Measurements from ENCODE around the gene C1QTNF8.

DNA sequence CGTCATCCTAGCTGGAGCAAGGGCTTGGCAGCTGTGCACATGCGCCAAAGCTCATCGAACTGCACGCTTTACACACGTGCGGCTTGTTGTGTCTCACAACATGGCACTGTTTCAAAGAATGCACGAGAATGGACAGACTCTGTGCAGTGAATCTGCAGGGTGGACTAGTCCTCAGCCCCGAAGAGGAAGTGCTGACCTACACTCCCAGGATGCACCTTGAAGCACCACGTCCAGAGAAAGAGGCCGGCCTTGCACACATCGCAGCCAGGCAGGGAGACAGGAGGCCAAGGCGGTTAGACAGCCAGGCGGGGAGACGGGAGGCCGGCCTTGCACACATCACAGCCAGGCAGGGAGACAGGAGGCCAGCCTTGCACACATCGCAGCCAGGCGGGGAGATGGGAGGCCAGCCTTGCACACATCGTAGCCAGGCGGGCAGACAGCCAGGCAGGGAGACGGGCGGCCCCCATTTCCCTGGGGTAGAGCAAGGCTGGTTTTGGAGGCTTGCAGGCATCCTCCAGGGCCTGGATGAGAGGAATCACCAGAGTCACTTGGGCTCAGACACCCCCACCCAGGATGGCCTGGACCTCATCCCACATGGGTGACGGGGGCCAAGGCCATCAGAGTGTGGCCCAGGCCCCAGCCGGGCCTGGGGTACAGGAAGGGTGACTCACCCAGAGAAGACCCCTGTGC, 47.9 kb upstream of the C1QTNF8 start:
- TF ChIP-seq, protein P1, sequence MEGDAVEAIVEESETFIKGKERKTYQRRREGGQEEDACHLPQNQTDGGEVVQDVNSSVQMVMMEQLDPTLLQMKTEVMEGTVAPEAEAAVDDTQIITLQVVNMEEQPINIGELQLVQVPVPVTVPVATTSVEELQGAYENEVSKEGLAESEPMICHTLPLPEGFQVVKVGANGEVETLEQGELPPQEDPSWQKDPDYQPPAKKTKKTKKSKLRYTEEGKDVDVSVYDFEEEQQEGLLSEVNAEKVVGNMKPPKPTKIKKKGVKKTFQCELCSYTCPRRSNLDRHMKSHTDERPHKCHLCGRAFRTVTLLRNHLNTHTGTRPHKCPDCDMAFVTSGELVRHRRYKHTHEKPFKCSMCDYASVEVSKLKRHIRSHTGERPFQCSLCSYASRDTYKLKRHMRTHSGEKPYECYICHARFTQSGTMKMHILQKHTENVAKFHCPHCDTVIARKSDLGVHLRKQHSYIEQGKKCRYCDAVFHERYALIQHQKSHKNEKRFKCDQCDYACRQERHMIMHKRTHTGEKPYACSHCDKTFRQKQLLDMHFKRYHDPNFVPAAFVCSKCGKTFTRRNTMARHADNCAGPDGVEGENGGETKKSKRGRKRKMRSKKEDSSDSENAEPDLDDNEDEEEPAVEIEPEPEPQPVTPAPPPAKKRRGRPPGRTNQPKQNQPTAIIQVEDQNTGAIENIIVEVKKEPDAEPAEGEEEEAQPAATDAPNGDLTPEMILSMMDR (conservative IDR thresholded peaks at IDR 0.05 in 1 of 2, IDR thresholded peaks at IDR 0.05 in 1 of 2; ENCODE audit: extremely low read depth in 1 of 2, insufficient read depth in 1 of 2, low read depth in 1 of 2, low read length in 2 of 2), result no peak
- TF ChIP-seq EZH2 (IDR thresholded peaks at IDR 0.05; ENCODE audit: borderline replicate concordance, low read length), result no peak

Data from mammary epithelial cell (primary cell).